OCI-LY3 (cell line): ENCODE measurements around the gene FIGLA.

Experiments used
- H2AFZ ChIP-seq: fragments of 200-600, 300-600 bp; shearing (Covaris generic); 2 replicates; pipeline ENCODE4 v1.6.0; 2014; ENCODE audit warnings: antibody characterized with exemption, low read depth, low read length
- H3K27ac ChIP-seq: fragments of 200-600, 300-600 bp; sonication (generic); 2 replicates; pipeline ENCODE4 v1.5.1; 2014; ENCODE audit warnings: mild to moderate bottlenecking, low read length, moderate library complexity, mixed read lengths
- H3K27me3 ChIP-seq: fragments of 200-600, 300-600 bp; sonication (generic); 2 replicates; pipeline ENCODE4 v1.6.1; 2014; ENCODE audit warnings: low read depth, low read length, mixed read lengths
- H3K36me3 ChIP-seq: fragments of 200-600, 300-600 bp; sonication (generic); replicated peaks from 2 replicates; pipeline ENCODE3; 2014; ENCODE audit warnings: low read depth, low read length, mixed read lengths
- H3K4me1 ChIP-seq: fragments of 300-600, 200-600 bp; sonication (generic); 2 replicates; pipeline ENCODE4 v1.6.1; 2014; ENCODE audit warnings: low read length, mixed read lengths
- H3K4me2 ChIP-seq: fragments of 200-600, 300-600 bp; sonication (generic); 2 replicates; pipeline ENCODE4 v1.6.1; 2014; ENCODE audit warnings: low read length, mixed read lengths
- H3K4me3 ChIP-seq: fragments of 300-600, 200-600 bp; sonication (generic); 2 replicates; pipeline ENCODE4 v1.5.1; 2014; ENCODE audit warnings: antibody characterized with exemption, mild to moderate bottlenecking, low read length, moderate library complexity
- H3K79me2 ChIP-seq: fragments of 300-600, 200-600 bp; shearing (Covaris generic); 2 replicates; pipeline ENCODE4 v1.6.1; 2014; ENCODE audit warnings: mild to moderate bottlenecking, low read length, mixed read lengths
- H3K9ac ChIP-seq: fragments of 300-600, 200-600 bp; shearing (Covaris generic); 2 replicates; pipeline ENCODE4 v1.6.0; 2014; ENCODE audit warnings: mild to moderate bottlenecking, low read length, moderate library complexity
- H3K9me3 ChIP-seq: fragments of 200-600, 300-600 bp; shearing (Covaris generic); 2 replicates; pipeline ENCODE4 v1.6.1; 2014; ENCODE audit warnings: low read length, mixed read lengths; ENCODE audit not compliant: insufficient read depth
- H4K20me1 ChIP-seq: fragments of 200-600, 300-600 bp; sonication (generic); 2 replicates; pipeline ENCODE4 v1.6.1; 2016; ENCODE audit warnings: low read length, mixed read lengths; ENCODE audit not compliant: insufficient read depth
- EZH2phosphoT487 ChIP-seq: fragments of 200-600 bp; shearing (Covaris generic); IDR thresholded peaks from 2 replicates; pipeline ENCODE4 v1.6.1; 2018; ENCODE audit warnings: antibody characterized with exemption, mixed run types, low read depth
- TF ChIP-seq, protein P1 (sequence below): fragments of 200-600, 300-600 bp; sonication (generic); IDR thresholded peaks from 2 replicates; pipeline ENCODE4 v1.5.1; 2014; ENCODE audit warnings: antibody characterized with exemption, low read length, low read depth

The FIGLA gene

DNA sequence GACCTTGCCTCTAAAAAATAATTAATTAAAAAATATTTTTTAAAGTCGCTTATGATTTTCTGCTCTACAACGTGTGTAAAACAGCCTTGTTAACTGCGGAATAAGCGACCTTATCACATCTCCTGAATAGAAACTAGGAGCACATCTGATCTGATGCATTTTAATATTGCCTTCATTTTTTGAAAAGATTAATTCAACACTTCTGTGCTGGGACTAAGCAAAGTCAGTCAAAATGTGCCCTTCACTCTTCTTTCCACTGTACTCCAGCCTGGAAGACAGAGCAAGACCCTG lies 17.3 kb upstream of the FIGLA start:
- no peaks in the 10 kb centered on the region for H3K4me1 ChIP-seq
- H4K20me1 ChIP-seq, result no peaks in the 10 kb centered on the region
- H3K9me3 ChIP-seq, result no peaks in the 10 kb centered on the region
- H3K36me3 ChIP-seq, result no peaks in the 10 kb centered on the region
- peaks cover 7% of the 10 kb centered on the region; the same call in 1 of the 2 replicates for H3K27me3 ChIP-seq
- no peak overlapping the region for H3K4me2 ChIP-seq
- H3K9ac ChIP-seq, result no peak overlapping the region
- H3K79me2 ChIP-seq, result no peaks in the 10 kb centered on the region
- TF ChIP-seq, protein P1, sequence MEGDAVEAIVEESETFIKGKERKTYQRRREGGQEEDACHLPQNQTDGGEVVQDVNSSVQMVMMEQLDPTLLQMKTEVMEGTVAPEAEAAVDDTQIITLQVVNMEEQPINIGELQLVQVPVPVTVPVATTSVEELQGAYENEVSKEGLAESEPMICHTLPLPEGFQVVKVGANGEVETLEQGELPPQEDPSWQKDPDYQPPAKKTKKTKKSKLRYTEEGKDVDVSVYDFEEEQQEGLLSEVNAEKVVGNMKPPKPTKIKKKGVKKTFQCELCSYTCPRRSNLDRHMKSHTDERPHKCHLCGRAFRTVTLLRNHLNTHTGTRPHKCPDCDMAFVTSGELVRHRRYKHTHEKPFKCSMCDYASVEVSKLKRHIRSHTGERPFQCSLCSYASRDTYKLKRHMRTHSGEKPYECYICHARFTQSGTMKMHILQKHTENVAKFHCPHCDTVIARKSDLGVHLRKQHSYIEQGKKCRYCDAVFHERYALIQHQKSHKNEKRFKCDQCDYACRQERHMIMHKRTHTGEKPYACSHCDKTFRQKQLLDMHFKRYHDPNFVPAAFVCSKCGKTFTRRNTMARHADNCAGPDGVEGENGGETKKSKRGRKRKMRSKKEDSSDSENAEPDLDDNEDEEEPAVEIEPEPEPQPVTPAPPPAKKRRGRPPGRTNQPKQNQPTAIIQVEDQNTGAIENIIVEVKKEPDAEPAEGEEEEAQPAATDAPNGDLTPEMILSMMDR, result no peak
- no peak for TF ChIP-seq EZH2phosphoT487
- no peak overlapping the region for H2AFZ ChIP-seq
- no peak overlapping the region for H3K27ac ChIP-seq
- no peak overlapping the region for H3K4me3 ChIP-seq

- H3K4me2 ChIP-seq, result no peak overlapping the region
- H3K36me3 ChIP-seq, result no peaks in the 10 kb centered on the region
- H3K27me3 ChIP-seq, result peaks cover 7% of the 10 kb centered on the region; the same call in 1 of the 2 replicates
- no peak overlapping the region for H3K4me3 ChIP-seq
- H3K4me1 ChIP-seq, result no peaks in the 10 kb centered on the region
- TF ChIP-seq, protein P1, result no peak
- TF ChIP-seq EZH2phosphoT487, result no peak
- H3K9me3 ChIP-seq, result no peaks in the 10 kb centered on the region
- no peak overlapping the region for H3K9ac ChIP-seq
- H2AFZ ChIP-seq, result no peak overlapping the region
- no peaks in the 10 kb centered on the region for H3K79me2 ChIP-seq
- no peaks in the 10 kb centered on the region for H4K20me1 ChIP-seq
- H3K27ac ChIP-seq, result no peak overlapping the region
Measured at GRCh38 chr2:70807102-70807827, 16.8 kb upstream of the FIGLA start.

DNA sequence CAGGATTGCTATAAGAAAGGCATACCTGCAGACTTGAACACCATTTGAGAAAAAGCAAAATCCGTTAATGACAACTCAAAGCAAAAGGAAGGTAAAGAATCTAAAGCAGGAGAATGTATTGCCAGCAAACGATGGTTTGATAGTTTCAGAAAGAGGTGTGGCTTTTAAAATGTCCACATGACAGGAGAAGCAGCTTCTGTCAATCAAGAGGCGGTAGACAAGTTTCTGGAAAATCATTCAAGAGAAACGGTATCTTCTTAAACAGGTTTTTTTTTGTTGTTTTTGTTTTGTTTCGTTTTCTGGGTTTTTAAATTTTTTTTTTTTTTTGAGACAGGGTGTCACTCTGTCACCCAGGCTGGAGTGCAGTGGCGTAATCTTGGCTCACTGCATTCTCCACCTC lies 16.2 kb upstream of the FIGLA start:
- peaks cover 7% of the 10 kb centered on the region; the same call in 1 of the 2 replicates for H3K27me3 ChIP-seq
- no peak overlapping the region for H2AFZ ChIP-seq
- no peak for TF ChIP-seq EZH2phosphoT487
- TF ChIP-seq, protein P1, result no peak
- H3K27ac ChIP-seq, result no peak overlapping the region
- H4K20me1 ChIP-seq, result no peaks in the 10 kb centered on the region
- no peaks in the 10 kb centered on the region for H3K36me3 ChIP-seq
- no peak overlapping the region for H3K4me3 ChIP-seq
- no peak overlapping the region for H3K9ac ChIP-seq
- H3K4me1 ChIP-seq, result no peaks in the 10 kb centered on the region
- no peaks in the 10 kb centered on the region for H3K79me2 ChIP-seq
- H3K4me2 ChIP-seq, result no peak overlapping the region
- no peaks in the 10 kb centered on the region for H3K9me3 ChIP-seq

DNA sequence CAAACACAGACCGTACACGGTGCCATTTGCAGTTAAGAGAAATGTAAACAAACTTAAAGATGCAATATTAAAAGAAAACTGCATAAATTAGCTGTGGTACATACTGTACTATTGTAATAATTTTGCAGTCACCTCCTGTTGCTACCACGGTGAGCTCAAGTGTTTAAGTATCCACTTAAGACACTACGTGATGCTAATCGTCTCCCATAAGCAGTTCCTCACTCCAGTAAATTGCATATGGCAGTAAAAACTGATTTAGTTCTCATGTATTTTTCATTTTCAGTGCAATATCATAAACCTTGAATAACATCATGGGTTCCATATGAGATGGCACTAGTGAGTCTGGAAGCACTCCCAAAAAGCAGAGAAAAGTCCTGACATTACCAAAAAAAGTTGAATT lies 15.6 kb upstream of the FIGLA start:
- Histone ChIP-seq H3K9ac (no peak overlapping the region), H3K9me3 (no peaks in the 10 kb centered on the region), H3K4me2 (no peak overlapping the region), H3K27me3 (peaks cover 7% of the 10 kb centered on the region; the same call in 1 of the 2 replicates), H3K79me2 (no peaks in the 10 kb centered on the region), H3K27ac (no peak overlapping the region), H3K4me3 (no peak overlapping the region), H2AFZ (no peak overlapping the region), H3K4me1 (no peaks in the 10 kb centered on the region), H3K36me3 (no peaks in the 10 kb centered on the region), H4K20me1 (no peaks in the 10 kb centered on the region)
- TF ChIP-seq, protein P1, result no peak
- TF ChIP-seq EZH2phosphoT487, result no peak
